ENCODE results near the gene TRIM66. TPM values are rescaled to one million over a fixed set of nuclear protein-coding genes. Genes with fewer than 3 reads are reported as not detected.

The TRIM66 gene
- total and polyA plus RNA-seq, 2 experiments from 2014 or later: 1.0 to 3.3 TPM

- Histone ChIP-seq H3K9me2 (ENCODE audit: insufficient read depth) (no peaks in the 10 kb centered on the region), H3K27me3 (ENCODE audit: insufficient read depth) (no peaks in the 10 kb centered on the region), H3K79me2 (replicated peaks; ENCODE audit: insufficient read depth) (peaks cover 8% of the 10 kb centered on the region), H4K20me1 (replicated peaks; ENCODE audit: insufficient read depth) (no peaks in the 10 kb centered on the region), H2AFZ (peak overlapping the region; percentile 100), H3K4me1 (ENCODE audit: insufficient read depth) (peaks cover 23% of the 10 kb centered on the region; the same call in 1 of the 2 replicates), H3K4me3 (peak overlapping the region; percentile 86), H3K4me2 (peak overlapping the region; percentile 94), H3F3A (replicated peaks; ENCODE audit: low read depth) (no peaks in the 10 kb centered on the region), H3K27ac (ENCODE audit: low read depth) (no peak overlapping the region), H3K36me3 (ENCODE audit: insufficient read depth) (no peaks in the 10 kb centered on the region)
- TF ChIP-seq EZH2phosphoT487 (IDR thresholded peaks at IDR 0.05; ENCODE audit: unreplicated experiment): no peak
- no peak for TF ChIP-seq STAT1 (IDR thresholded peaks at IDR 0.05; ENCODE audit: unreplicated experiment)
- no peak for TF ChIP-seq ZNF462 (CRISPR knock-in tag; IDR thresholded peaks at IDR 0.05)
- TF ChIP-seq EZH2 (IDR thresholded peaks at IDR 0.05; ENCODE audit: low read depth, unreplicated experiment): no peak
- no peak for TF ChIP-seq JUNB (IDR thresholded peaks at IDR 0.05; ENCODE audit: unreplicated experiment)
- TF ChIP-seq ZNF331 (CRISPR knock-in tag; IDR thresholded peaks at IDR 0.05; ENCODE audit: low read depth): no peak
- Mint-ChIP-seq H3K4me1 (peaks cover 20% of the 10 kb centered on the region), H3K27ac (no peak overlapping the region), H3K4me3 (peak overlapping the region; percentile 89), H3K27me3 (ENCODE audit: insufficient read depth, low read depth, poor library complexity) (peaks cover 6% of the 10 kb centered on the region), H3K9me3 (no peaks in the 10 kb centered on the region; the same call in 2 of the 3 replicates), H3K36me3 (ENCODE audit: low read depth) (no peaks in the 10 kb centered on the region)
- DNase-seq (ENCODE audit: low spot score) (peak; percentile 24), ATAC-seq (peak; percentile 41)
Observed at GRCh38 chr11:8593455-8593854, 89.0 kb downstream of the TRIM66 start.

GRCh38 chr11:8587915-8588314 is 94.5 kb downstream of the TRIM66 start:
- H3K27ac Mint-ChIP-seq: no peak overlapping the region
- TF ChIP-seq ZNF331 (CRISPR knock-in tag; IDR thresholded peaks at IDR 0.05; ENCODE audit: low read depth) (no peak), JUNB (IDR thresholded peaks at IDR 0.05; ENCODE audit: unreplicated experiment) (no peak), ETS1 (IDR thresholded peaks at IDR 0.05) (no peak), REST (IDR thresholded peaks at IDR 0.05; ENCODE audit: unreplicated experiment) (no peak), NANOG (IDR thresholded peaks at IDR 0.05; ENCODE audit: borderline replicate concordance) (no peak), POLR2AphosphoS5 (IDR thresholded peaks at IDR 0.05; ENCODE audit: low read depth) (no peak)

More at GRCh38 chr11:8587915-8588314, 94.5 kb downstream of the TRIM66 start:
- Histone ChIP-seq H3K27me3 (ENCODE audit: insufficient read depth) (no peaks in the 10 kb centered on the region), H3K4me1 (ENCODE audit: insufficient read depth) (0 out of 2 replicates have a peak, but pooled peaks cover 3% of the 10 kb centered on the region), H3K9me2 (ENCODE audit: insufficient read depth) (no peaks in the 10 kb centered on the region), H4K20me1 (replicated peaks; ENCODE audit: insufficient read depth) (no peaks in the 10 kb centered on the region), H3F3A (replicated peaks; ENCODE audit: low read depth) (no peaks in the 10 kb centered on the region), H3K4me2 (no peak overlapping the region), H3K27ac (ENCODE audit: low read depth) (no peak overlapping the region), H3K79me2 (replicated peaks; ENCODE audit: insufficient read depth) (peaks cover 10% of the 10 kb centered on the region), H3K4me3 (no peak overlapping the region), H2AFZ (no peak overlapping the region), H3K36me3 (ENCODE audit: insufficient read depth) (no peaks in the 10 kb centered on the region)
- peaks cover 7% of the 10 kb centered on the region; the same call in 1 of the 3 replicates for H3K4me1 Mint-ChIP-seq
- DNase-seq (ENCODE audit: low spot score) (no peak), ATAC-seq (peak; percentile 47; the same call in 2 of the 3 replicates)
- H3K4me3 Mint-ChIP-seq: no peak overlapping the region
- H3K36me3 Mint-ChIP-seq (ENCODE audit: low read depth): 0 out of 3 replicates have a peak, but pooled peaks cover 3% of the 10 kb centered on the region
- H3K27me3 Mint-ChIP-seq (ENCODE audit: insufficient read depth, low read depth, poor library complexity): peaks cover 3% of the 10 kb centered on the region
- no peaks in the 10 kb centered on the region; the same call in 2 of the 3 replicates for H3K9me3 Mint-ChIP-seq
